Measurements from ENCODE around the gene APAF1. TPM values are rescaled to one million over a fixed set of nuclear protein-coding genes. Genes with fewer than 3 reads are reported as not detected.
A peak's percentile ranks its signal among the peaks of the same experiment; 100 is the strongest.

APAF1 gene
- total and polyA plus RNA-seq, 2 of the 13 experiments (the other 11 are each of a cell fraction or from before 2014, with no cell fraction given) = 6.0 to 13.0 TPM

- TF ChIP-seq SSRP1 (CRISPR knock-in tag; IDR thresholded peaks at IDR 0.05) = no peak
- no peak for TF ChIP-seq KAT7 (CRISPR knock-in tag; IDR thresholded peaks at IDR 0.05; ENCODE audit: borderline replicate concordance)
- TF ChIP-seq, protein P1, sequence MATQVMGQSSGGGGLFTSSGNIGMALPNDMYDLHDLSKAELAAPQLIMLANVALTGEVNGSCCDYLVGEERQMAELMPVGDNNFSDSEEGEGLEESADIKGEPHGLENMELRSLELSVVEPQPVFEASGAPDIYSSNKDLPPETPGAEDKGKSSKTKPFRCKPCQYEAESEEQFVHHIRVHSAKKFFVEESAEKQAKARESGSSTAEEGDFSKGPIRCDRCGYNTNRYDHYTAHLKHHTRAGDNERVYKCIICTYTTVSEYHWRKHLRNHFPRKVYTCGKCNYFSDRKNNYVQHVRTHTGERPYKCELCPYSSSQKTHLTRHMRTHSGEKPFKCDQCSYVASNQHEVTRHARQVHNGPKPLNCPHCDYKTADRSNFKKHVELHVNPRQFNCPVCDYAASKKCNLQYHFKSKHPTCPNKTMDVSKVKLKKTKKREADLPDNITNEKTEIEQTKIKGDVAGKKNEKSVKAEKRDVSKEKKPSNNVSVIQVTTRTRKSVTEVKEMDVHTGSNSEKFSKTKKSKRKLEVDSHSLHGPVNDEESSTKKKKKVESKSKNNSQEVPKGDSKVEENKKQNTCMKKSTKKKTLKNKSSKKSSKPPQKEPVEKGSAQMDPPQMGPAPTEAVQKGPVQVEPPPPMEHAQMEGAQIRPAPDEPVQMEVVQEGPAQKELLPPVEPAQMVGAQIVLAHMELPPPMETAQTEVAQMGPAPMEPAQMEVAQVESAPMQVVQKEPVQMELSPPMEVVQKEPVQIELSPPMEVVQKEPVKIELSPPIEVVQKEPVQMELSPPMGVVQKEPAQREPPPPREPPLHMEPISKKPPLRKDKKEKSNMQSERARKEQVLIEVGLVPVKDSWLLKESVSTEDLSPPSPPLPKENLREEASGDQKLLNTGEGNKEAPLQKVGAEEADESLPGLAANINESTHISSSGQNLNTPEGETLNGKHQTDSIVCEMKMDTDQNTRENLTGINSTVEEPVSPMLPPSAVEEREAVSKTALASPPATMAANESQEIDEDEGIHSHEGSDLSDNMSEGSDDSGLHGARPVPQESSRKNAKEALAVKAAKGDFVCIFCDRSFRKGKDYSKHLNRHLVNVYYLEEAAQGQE (IDR thresholded peaks at IDR 0.05; ENCODE audit: borderline replicate concordance in 1 of 2, low read depth in 1 of 2, low read length in 2 of 2) = no peak
- TF ChIP-seq, protein P2, sequence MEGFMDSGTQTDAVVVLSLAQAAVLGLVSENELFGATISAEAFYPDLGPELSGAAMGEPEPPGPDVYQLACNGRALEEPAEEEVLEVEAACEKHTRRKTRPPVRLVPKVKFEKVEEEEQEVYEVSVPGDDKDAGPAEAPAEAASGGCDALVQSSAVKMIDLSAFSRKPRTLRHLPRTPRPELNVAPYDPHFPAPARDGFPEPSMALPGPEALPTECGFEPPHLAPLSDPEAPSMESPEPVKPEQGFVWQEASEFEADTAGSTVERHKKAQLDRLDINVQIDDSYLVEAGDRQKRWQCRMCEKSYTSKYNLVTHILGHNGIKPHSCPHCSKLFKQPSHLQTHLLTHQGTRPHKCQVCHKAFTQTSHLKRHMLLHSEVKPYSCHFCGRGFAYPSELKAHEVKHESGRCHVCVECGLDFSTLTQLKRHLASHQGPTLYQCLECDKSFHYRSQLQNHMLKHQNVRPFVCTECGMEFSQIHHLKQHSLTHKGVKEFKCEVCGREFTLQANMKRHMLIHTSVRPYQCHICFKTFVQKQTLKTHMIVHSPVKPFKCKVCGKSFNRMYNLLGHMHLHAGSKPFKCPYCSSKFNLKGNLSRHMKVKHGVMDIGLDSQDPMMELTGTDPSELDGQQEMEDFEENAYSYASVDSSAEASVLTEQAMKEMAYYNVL (CRISPR knock-in tag; IDR thresholded peaks at IDR 0.05; ENCODE audit: borderline replicate concordance) = no peak
- no peak for TF ChIP-seq JUNB (CRISPR knock-in tag; IDR thresholded peaks at IDR 0.05; ENCODE audit: borderline replicate concordance)
- no peak for TF ChIP-seq RFX5 (IDR thresholded peaks at IDR 0.05; ENCODE audit: low read depth, low read length)
- TF ChIP-seq, protein P3, sequence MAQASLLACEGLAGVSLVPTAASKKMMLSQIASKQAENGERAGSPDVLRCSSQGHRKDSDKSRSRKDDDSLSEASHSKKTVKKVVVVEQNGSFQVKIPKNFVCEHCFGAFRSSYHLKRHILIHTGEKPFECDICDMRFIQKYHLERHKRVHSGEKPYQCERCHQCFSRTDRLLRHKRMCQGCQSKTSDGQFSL (CRISPR knock-in tag; IDR thresholded peaks at IDR 0.05) = no peak
- TF ChIP-seq YEATS4 (CRISPR knock-in tag; IDR thresholded peaks at IDR 0.05; ENCODE audit: borderline replicate concordance) = no peak
- no peak for TF ChIP-seq CENPX (CRISPR knock-in tag; IDR thresholded peaks at IDR 0.05)
- TF ChIP-seq RAD21 (CRISPR knock-in tag; IDR thresholded peaks at IDR 0.05) = peak; percentile 51; the same call in 1 of the 2 replicates
Observed at GRCh38 chr12:98698603-98699463, 53.7 kb downstream of the APAF1 start (continued).
